NCI-H446 (cell line): ENCODE data around the gene CCDC88C.
"Not testable (repeated sequence)": the region's sequence is repeated elsewhere in the genome, so short reads cannot be mapped to it uniquely, and the experiment has no call there.

Source experiments
- DNase-seq, 2 experiments: peaks; one replicate each; lab custom pipeline; 2025; lab: John Stamatoyannopoulos, UW

CCDC88C gene, protein sequence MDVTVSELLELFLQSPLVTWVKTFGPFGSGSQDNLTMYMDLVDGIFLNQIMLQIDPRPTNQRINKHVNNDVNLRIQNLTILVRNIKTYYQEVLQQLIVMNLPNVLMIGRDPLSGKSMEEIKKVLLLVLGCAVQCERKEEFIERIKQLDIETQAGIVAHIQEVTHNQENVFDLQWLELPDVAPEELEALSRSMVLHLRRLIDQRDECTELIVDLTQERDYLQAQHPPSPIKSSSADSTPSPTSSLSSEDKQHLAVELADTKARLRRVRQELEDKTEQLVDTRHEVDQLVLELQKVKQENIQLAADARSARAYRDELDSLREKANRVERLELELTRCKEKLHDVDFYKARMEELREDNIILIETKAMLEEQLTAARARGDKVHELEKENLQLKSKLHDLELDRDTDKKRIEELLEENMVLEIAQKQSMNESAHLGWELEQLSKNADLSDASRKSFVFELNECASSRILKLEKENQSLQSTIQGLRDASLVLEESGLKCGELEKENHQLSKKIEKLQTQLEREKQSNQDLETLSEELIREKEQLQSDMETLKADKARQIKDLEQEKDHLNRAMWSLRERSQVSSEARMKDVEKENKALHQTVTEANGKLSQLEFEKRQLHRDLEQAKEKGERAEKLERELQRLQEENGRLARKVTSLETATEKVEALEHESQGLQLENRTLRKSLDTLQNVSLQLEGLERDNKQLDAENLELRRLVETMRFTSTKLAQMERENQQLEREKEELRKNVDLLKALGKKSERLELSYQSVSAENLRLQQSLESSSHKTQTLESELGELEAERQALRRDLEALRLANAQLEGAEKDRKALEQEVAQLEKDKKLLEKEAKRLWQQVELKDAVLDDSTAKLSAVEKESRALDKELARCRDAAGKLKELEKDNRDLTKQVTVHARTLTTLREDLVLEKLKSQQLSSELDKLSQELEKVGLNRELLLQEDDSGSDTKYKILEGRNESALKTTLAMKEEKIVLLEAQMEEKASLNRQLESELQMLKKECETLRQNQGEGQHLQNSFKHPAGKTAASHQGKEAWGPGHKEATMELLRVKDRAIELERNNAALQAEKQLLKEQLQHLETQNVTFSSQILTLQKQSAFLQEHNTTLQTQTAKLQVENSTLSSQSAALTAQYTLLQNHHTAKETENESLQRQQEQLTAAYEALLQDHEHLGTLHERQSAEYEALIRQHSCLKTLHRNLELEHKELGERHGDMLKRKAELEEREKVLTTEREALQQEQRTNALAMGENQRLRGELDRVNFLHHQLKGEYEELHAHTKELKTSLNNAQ (N-terminal part only)

DNA sequence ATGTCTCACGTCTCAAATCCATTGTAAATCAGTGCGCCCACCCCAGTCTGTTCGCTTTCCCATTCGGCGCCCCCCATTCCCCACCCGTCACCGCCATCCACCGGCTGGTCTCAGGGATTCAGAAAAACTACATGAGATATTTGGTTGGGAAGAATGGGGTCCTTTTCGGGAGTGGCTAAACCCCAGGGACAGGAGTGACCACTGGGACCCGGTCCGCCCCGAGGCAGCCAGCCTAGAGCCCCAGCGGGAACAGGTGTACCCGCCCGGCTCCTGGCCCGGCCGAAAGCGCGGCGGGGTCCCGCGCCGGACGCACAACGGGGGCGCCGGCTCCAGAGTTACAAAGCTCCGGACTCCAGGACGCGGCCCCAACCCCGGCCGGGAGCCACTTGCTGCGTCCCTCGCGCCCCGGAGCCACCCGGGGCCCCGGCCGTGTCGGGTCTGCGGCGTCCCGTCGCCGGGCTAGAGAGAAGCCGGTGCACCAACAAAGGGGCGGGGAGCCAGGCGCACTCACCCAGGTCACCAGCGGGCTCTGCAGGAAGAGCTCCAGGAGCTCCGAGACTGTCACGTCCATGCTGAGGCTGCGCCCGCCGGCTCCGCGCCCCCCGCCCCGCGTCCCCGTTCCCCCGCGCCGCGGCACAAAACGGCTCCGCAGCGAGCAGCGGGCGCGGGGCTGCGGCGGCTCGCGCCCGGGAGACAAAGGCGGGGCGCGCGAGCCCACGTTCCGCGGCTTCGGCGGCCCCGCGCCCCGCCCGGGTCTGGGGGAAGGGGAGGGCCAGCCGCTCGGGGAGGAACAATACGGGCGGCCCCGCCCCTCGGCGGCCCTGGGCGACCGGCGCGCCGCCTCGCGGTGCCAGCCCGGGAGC, at the start of gene CCDC88C:
Gene CCDC88C (minus strand): TSS at position 701 of the 863 bp plus-strand sequence. CDS start 130 bp downstream, at position 571.
- DNase-seq = peak; percentile 20 to 83

DNA sequence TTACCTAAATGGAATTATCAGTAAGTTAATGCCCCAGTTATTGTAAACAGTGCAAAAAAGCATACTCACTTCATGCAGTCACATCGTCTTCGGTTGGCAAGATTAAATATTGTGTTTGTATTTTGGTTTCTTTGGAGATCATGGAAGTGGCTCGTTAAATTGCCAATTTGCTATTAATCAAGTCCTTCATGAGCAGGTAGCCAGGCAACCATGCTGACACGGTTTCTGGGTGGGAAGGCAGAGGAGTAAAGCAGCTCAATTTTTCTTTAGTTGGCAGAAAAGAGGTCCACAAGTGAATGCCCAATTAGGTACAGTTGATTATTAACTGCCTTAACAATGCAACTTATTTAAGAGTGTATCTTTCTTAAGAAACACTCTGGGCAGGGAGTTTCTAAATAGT, 48.6 kb upstream of the CCDC88C start:
- no peak for DNase-seq

- DNase-seq = no peak
These were observed 47.1 kb upstream of the CCDC88C start for GRCh38 chr14:91464615-91465205.

- no peak for DNase-seq
These were observed 41.0 kb upstream of the CCDC88C start for GRCh38 chr14:91458612-91459011.

DNA sequence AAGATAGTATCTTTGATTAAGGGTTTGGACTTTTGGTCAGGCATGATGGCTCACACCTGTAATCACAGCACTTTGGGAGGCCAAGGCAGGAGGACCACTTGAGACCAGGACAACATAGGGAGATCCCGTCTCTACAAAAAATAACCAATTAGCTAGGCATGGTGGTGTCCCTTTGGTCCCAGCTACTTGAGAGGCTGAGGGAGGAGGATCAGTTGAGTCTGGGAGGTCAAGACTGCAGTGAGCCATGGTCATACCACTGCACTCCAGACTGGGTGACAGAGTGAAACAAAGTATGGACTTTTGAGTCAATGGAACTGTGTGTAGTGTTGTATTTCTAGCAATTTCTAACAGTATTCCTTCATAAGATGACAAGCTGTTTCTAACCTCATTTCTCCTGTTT, 38.7 kb upstream of the CCDC88C start:
- DNase-seq = no peak

GRCh38 chr14:91454580-91454979, 37.0 kb upstream of the CCDC88C start:
- DNase-seq = no peak

DNA sequence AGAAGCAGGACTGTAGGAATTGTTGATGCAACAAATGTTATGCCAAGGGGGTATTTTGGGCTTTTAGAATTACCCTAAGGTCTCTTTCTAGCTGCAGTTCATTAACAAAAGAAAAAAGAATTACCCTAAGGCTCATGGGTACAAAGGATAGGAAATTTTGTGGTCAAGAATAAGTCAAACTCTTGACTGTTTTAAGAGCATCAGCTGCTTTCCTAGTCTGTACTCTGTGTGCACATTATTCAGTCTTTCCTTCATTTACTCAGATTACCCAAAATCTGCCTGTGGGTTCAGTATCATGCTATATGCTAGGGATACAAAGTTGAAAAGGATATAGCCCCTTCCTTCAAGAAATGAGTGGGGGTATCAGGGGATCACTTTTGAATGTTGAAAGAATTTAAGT, 36.5 kb upstream of the CCDC88C start:
- DNase-seq = no peak

DNA sequence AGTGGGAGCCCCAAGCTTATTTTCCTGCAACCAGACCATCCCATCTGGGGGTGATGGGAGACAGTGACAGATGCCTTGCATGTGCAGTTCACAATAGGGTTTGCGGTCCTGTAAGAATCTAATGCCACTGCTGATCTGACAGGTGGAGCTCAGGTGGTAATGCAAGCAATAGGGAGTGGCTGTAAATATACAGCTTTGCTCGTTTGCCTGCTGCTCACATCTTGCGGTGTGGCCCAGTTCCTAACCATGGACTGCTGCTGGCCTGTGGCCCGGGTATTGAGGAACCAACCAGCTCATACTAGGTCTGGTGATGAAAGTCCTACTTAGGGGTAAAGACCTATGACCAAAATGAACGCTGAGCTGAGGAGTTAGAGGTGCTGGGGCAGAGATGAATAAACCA, 36.1 kb upstream of the CCDC88C start:
- no peak for DNase-seq

DNA sequence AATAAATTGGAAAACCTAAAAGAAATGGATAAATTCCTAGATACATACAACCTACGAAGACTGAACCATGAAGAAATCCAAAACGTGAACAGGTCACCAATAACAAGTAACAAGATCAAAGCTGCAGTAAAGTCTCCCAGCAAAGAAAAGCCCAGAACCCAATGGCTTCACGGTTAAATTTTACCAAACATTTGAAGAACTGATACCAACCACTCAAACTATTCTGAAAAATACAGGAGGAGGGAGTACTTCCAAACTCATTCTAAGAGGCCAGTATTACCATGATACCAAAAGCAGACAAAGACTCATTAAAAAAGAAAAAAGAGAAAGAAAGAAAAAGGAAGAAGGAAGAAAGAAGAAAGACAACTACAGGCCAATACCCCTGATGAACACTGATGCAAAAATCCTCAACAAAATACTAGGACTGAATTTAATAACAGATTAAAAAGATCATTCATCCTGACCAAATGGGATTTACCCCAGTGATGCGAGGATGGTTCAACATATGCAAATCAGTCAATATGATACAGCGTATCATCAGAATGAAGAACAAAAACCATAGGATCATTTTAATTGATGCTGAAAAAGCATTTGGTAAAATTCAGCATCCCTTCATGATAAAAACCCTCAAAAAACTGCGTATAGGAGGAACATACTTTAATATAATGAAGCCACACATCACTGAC, 26.9 kb upstream of the CCDC88C start:
- no peak for DNase-seq

DNA sequence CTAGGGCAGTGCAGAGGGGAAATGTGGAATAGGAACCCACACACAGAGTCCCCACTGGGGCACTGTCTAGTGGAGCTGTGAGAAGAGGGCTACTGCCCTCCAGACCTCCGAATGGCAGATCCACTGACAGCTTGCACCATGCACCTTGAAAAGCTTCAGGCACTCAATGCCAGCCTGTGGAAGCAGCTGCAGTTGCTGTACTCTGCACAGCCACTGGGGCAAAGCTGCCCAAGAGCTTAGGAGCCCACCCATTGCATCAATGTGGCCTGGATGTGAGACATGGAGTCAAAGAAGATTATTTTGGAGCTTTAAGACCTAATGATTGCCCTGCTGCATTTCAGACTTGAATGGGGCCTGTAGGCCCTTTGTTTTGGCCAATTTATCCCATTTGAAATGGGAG, 21.7 kb upstream of the CCDC88C start:
- DNase-seq = no peak

GRCh38 chr14:91438845-91439244, 21.2 kb upstream of the CCDC88C start:
- no peak for DNase-seq

DNA sequence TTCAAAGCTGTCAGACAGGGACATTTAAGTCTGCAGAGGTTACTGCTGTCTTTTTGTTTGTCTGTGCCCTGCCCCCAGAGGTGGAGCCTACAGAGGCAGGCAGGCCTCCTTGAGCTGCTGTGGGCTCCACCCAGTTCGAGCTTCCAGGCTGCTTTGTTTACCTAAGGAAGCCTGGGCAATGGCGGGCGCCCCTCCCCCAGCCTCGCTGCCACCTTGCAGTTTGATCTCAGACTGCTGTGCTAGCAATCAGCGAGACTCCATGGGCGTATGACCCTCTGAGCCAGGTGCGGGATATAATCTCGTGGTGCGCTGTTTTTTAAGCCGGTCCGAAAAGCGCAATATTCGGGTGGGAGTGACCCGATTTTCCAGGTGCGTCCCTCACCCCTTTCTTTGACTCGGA, 18.6 kb upstream of the CCDC88C start:
- DNase-seq = not testable (repeated sequence)

GRCh38 chr14:91429385-91429784, 11.8 kb upstream of the CCDC88C start:
- peak in 1 of 2 experiments; percentile 13 for DNase-seq

DNA sequence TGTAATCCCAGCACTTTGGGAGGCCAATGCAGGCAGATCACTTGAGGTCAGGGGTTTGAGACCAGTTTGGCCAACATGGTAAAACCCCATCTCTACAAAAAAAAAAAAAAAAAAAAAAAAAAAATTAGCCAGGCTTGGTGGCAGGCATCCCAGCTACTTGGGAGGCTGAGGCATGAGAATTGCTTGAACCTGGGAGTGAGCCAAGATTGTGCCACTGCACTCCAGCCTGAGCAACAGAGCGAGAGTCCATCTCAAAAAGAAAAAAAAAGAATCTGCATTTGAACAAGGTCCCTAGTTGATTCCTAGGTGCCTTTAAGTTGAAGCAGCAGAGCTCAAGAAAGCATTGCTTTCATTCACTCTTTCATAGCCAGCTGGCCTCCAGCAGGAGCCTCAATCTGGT, 11.3 kb upstream of the CCDC88C start:
- DNase-seq = peak; percentile 25 to 55

DNA sequence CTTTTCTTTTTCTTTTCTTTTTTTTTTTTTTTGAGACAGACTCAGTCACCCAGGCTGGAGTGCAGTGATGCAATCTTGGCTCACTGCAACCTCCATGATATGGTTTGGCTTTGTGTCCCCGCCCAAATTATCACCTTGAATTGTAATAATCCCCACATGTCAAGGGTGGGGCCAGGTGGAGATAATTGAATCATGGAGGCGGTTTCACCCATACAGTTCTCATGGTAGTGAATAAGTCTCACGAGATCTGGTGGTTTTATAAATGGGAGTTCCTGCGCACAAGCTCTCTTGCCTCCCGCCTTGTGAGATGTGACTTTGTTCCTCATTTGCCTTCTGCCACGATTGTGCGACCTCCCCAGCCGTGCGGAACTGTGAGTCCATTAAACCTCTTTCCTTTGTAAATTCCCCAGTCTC, 7.9 kb upstream of the CCDC88C start:
- not testable (repeated sequence) for DNase-seq

GRCh38 chr14:91424813-91425530, 7.4 kb upstream of the CCDC88C start:
- DNase-seq = no peak

DNA sequence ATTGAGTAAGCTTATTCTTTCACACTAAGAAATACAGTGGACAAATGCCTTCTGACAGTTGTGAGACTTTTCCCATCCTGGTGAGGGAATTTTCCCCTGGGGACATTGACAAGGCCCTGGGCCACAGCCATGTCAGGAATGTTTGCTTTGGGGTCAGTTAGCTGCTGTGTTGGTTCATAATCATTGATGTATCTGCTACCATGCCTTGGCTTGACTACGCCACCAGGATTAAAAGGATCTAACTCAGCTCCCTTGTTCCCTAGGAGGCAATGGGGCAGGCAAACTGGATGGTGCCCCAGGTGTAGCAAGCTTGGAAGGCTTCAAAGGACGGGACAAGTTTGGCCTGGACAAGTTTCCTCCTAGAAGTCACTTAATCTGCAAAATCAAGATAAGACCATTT, 3.1 kb upstream of the CCDC88C start:
- no peak for DNase-seq

DNA sequence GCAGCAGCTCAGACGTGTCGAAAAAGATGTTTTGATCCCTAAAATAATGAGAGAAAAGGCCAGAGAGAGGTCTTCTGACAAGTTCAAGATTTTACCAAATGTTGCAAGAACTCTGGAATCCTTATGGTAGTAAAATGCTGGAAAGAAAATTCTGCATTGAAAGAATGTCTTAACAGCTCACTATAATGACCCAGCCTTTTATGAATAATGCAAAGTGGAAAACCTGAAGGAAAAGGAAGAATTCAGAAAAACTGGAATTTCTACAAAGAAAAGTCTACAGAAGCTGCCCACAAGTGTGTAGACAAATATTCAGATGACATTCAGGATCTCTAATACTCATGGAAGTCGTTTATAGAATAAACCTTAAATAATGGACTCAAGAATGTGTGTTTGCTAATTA, 1.8 kb upstream of the CCDC88C start:
- DNase-seq = no peak

GRCh38 chr14:91419044-91419397, 1.4 kb upstream of the CCDC88C start:
- no peak for DNase-seq
